ENCODE results near the gene CCDC85A.
A peak's percentile ranks its signal among the peaks of the same experiment; 100 is the strongest.

Gene CCDC85A

GRCh38 chr2:56286936-56287335 lies 103.1 kb downstream of the CCDC85A start:
- no peak overlapping the region for H3K27ac ChIP-seq (ENCODE audit: low read length)
- no peaks in the 10 kb centered on the region for H3K9me3 ChIP-seq (replicated peaks; ENCODE audit: insufficient read depth, low read length)
- no peaks in the 10 kb centered on the region for H4K20me1 ChIP-seq (ENCODE audit: insufficient read depth, low read length)
- no peaks in the 10 kb centered on the region for H3F3A ChIP-seq (ENCODE audit: insufficient read depth, low read length)
- peak overlapping the region; percentile 12; the same call in 1 of the 2 replicates for H3K4me2 ChIP-seq (ENCODE audit: low read depth, low read length)
- no peak overlapping the region for H2AFZ ChIP-seq (ENCODE audit: low read length)
- no peaks in the 10 kb centered on the region for H3K4me1 ChIP-seq (ENCODE audit: low read length)
- DNase-seq, result peak; percentile 59
- H3K27me3 ChIP-seq (replicated peaks; ENCODE audit: insufficient read depth, low read length), result no peaks in the 10 kb centered on the region
- H3K79me2 ChIP-seq (ENCODE audit: low read length), result no peaks in the 10 kb centered on the region
- H3K9me2 ChIP-seq (replicated peaks; ENCODE audit: insufficient read depth, low read length), result no peaks in the 10 kb centered on the region
- no peak overlapping the region for H3K4me3 ChIP-seq (ENCODE audit: low read length)
- TF ChIP-seq EZH2phosphoT487 (IDR thresholded peaks at IDR 0.05; ENCODE audit: low read length) (no peak), EZH2 (optimal IDR thresholded peaks at IDR 0.05; ENCODE audit: low read depth, low read length) (no peak), CTCF (IDR thresholded peaks at IDR 0.05; ENCODE audit: low read length) (no peak)
- H3K9ac ChIP-seq (ENCODE audit: low read length), result no peak overlapping the region
- no peaks in the 10 kb centered on the region for H3K36me3 ChIP-seq (replicated peaks; ENCODE audit: insufficient read depth, low read length)

- Histone ChIP-seq H3K27me3 (replicated peaks; ENCODE audit: insufficient read depth, low read length) (no peaks in the 10 kb centered on the region), H3K9ac (ENCODE audit: low read length) (no peak overlapping the region), H4K20me1 (ENCODE audit: insufficient read depth, low read length) (no peaks in the 10 kb centered on the region), H3K79me2 (ENCODE audit: low read length) (no peaks in the 10 kb centered on the region), H3K36me3 (replicated peaks; ENCODE audit: insufficient read depth, low read length) (no peaks in the 10 kb centered on the region), H3K4me3 (ENCODE audit: low read length) (no peak overlapping the region), H3K4me2 (ENCODE audit: low read depth, low read length) (peak overlapping the region; percentile 12; the same call in 1 of the 2 replicates), H3K9me3 (replicated peaks; ENCODE audit: insufficient read depth, low read length) (no peaks in the 10 kb centered on the region), H3K9me2 (replicated peaks; ENCODE audit: insufficient read depth, low read length) (no peaks in the 10 kb centered on the region), H3K27ac (ENCODE audit: low read length) (no peak overlapping the region), H3F3A (ENCODE audit: insufficient read depth, low read length) (no peaks in the 10 kb centered on the region), H3K4me1 (ENCODE audit: low read length) (no peaks in the 10 kb centered on the region), H2AFZ (ENCODE audit: low read length) (no peak overlapping the region)
- DNase-seq, result no peak
- TF ChIP-seq EZH2phosphoT487 (IDR thresholded peaks at IDR 0.05; ENCODE audit: low read length) (no peak), CTCF (IDR thresholded peaks at IDR 0.05; ENCODE audit: low read length) (no peak), EZH2 (optimal IDR thresholded peaks at IDR 0.05; ENCODE audit: low read depth, low read length) (no peak)
Observed at GRCh38 chr2:56287508-56287907, 103.7 kb downstream of the CCDC85A start.

GRCh38 chr2:56287974-56288373 lies 104.2 kb downstream of the CCDC85A start:
- H3K9ac ChIP-seq (ENCODE audit: low read length), result no peak overlapping the region
- no peaks in the 10 kb centered on the region for H4K20me1 ChIP-seq (ENCODE audit: insufficient read depth, low read length)
- no peaks in the 10 kb centered on the region for H3K4me1 ChIP-seq (ENCODE audit: low read length)
- no peaks in the 10 kb centered on the region for H3K27me3 ChIP-seq (replicated peaks; ENCODE audit: insufficient read depth, low read length)
- H3K27ac ChIP-seq (ENCODE audit: low read length), result no peak overlapping the region
- H3K4me2 ChIP-seq (ENCODE audit: low read depth, low read length), result no peak overlapping the region
- no peaks in the 10 kb centered on the region for H3F3A ChIP-seq (ENCODE audit: insufficient read depth, low read length)
- H2AFZ ChIP-seq (ENCODE audit: low read length), result no peak overlapping the region
- H3K4me3 ChIP-seq (ENCODE audit: low read length), result no peak overlapping the region
- H3K36me3 ChIP-seq (replicated peaks; ENCODE audit: insufficient read depth, low read length), result no peaks in the 10 kb centered on the region
- no peaks in the 10 kb centered on the region for H3K9me2 ChIP-seq (replicated peaks; ENCODE audit: insufficient read depth, low read length)
- no peak for DNase-seq
- TF ChIP-seq EZH2 (optimal IDR thresholded peaks at IDR 0.05; ENCODE audit: low read depth, low read length) (no peak), CTCF (IDR thresholded peaks at IDR 0.05; ENCODE audit: low read length) (no peak), EZH2phosphoT487 (IDR thresholded peaks at IDR 0.05; ENCODE audit: low read length) (no peak)
- no peaks in the 10 kb centered on the region for H3K9me3 ChIP-seq (replicated peaks; ENCODE audit: insufficient read depth, low read length)
- no peaks in the 10 kb centered on the region for H3K79me2 ChIP-seq (ENCODE audit: low read length)

All from MM.1S (cell line).